Endothelial cell of umbilical vein (primary cell): ENCODE results near the gene DHRS1. TPM values are rescaled to one million over a fixed set of nuclear protein-coding genes. Genes with fewer than 3 reads are reported as not detected.

Experiments used
- BruUV-seq: library from RNA; stranded (reverse); fragments of 400-500 nt; replicated peaks from 2 replicates; lab custom pipeline; 2021; lab: Mats Ljungman, UMichigan
- CTCF ChIA-PET: fragments of 300-600, 350-600 bp; sonication (Branson Sonifier 250); formaldehyde crosslinking; loops from one replicate; lab custom pipeline; 2021; ENCODE audit warnings: antibody characterized with exemption, inconsistent platforms; lab: Charles Lee
- POLR2A ChIA-PET: fragments of 300-600, 350-600 bp; sonication (Branson Sonifier 250); formaldehyde crosslinking; loops from one replicate; lab custom pipeline; 2021; ENCODE audit warnings: antibody characterized with exemption, inconsistent platforms; lab: Charles Lee
- DNase-seq: peaks from one replicate; pipeline ENCODE4 v3.0.0-alpha.2; 2011; ENCODE audit warnings: low read depth, low spot score
- FAIRE-seq: peaks from 2 replicates; lab custom pipeline; 2011; peaks lifted over from hg19 to GRCh38; lab: Jason Lieb, UNC
- H2AFZ ChIP-seq: 2 replicates; pipeline ENCODE4 v1.6.0; 2012; ENCODE audit warnings: low read depth, low read length, control low read depth, inconsistent platforms
- H3K27ac ChIP-seq: 2 replicates; pipeline ENCODE4 v1.5.1; 2011; ENCODE audit warnings: low read depth, mild to moderate bottlenecking, control low read depth, low read length, moderate library complexity; ENCODE audit not compliant: insufficient read depth
- H3K27me3 ChIP-seq, 2 experiments: 2 replicates each; pipeline versions ENCODE4 v1.6.0 to v1.6.1; 2011; ENCODE audit warnings: low read length in 2 of 2, mixed read lengths in 1 of 2; ENCODE audit not compliant: control insufficient read depth in 2 of 2, insufficient read depth in 2 of 2
- H3K36me3 ChIP-seq, 2 experiments: 2 replicates in 1 of 2; 3 replicates in 1 of 2; pipeline ENCODE4 v1.5.1; 2011; ENCODE audit warnings: low read length in 2 of 2, mild to moderate bottlenecking in 1 of 2, moderate library complexity in 1 of 2; ENCODE audit not compliant: control insufficient read depth in 2 of 2, insufficient read depth in 2 of 2; ENCODE audit errors: extremely low read depth in 1 of 2
- H3K4me1 ChIP-seq: 3 replicates; pipeline ENCODE4 v1.5.1; 2011; ENCODE audit warnings: mild to moderate bottlenecking, low read length; ENCODE audit not compliant: control insufficient read depth, insufficient read depth; ENCODE audit errors: extremely low read depth
- H3K4me2 ChIP-seq: 2 replicates; pipeline ENCODE4 v1.6.1; 2011; ENCODE audit warnings: low read length, control low read depth, mixed read lengths; ENCODE audit not compliant: insufficient read depth
- H3K4me3 ChIP-seq, 3 experiments: fragments of 200-600 bp in 1 of 3; sonication (generic), shearing (Covaris generic) in 1 of 3; replicated peaks in 1 of 3; 2 replicates each; pipeline ENCODE4 v1.5.1; 2011 to 2016; ENCODE audit warnings: control low read depth in 3 of 3, low read length in 3 of 3, mild to moderate bottlenecking in 2 of 3, inconsistent platforms in 1 of 3, low read depth in 1 of 3, moderate library complexity in 1 of 3; ENCODE audit not compliant: insufficient read depth in 1 of 3
- H3K79me2 ChIP-seq: 2 replicates; pipeline ENCODE4 v1.6.0; 2012; ENCODE audit warnings: low read length, inconsistent platforms; ENCODE audit not compliant: control insufficient read depth, insufficient read depth
- H3K9ac ChIP-seq: replicated peaks from 2 replicates; pipeline ENCODE3; 2011; ENCODE audit warnings: low read length, control low read depth; ENCODE audit not compliant: insufficient read depth; ENCODE audit errors: extremely low read depth
- H3K9me1 ChIP-seq: replicated peaks from 3 replicates; pipeline ENCODE4 v1.6.0; 2011; ENCODE audit warnings: mild to moderate bottlenecking, low read length; ENCODE audit not compliant: control insufficient read depth, insufficient read depth; ENCODE audit errors: extremely low read depth
- H3K9me3 ChIP-seq: replicated peaks from 2 replicates; pipeline ENCODE4 v1.5.1; 2012; ENCODE audit warnings: low read length, inconsistent platforms; ENCODE audit not compliant: control insufficient read depth, insufficient read depth
- H4K20me1 ChIP-seq: replicated peaks from 2 replicates; pipeline ENCODE3; 2011; ENCODE audit warnings: mild to moderate bottlenecking, low read length; ENCODE audit not compliant: control insufficient read depth, insufficient read depth; ENCODE audit errors: extremely low read depth
- EZH2 ChIP-seq: IDR thresholded peaks from 2 replicates; pipeline ENCODE4 v1.6.1; 2012; ENCODE audit warnings: borderline replicate concordance, low read depth, mild to moderate bottlenecking, moderate library complexity, low read length, inconsistent platforms; ENCODE audit not compliant: severe bottlenecking
- FOS ChIP-seq: IDR thresholded peaks from 2 replicates; pipeline ENCODE4 v1.6.1; 2011; ENCODE audit warnings: mild to moderate bottlenecking, low read length, moderate library complexity, borderline replicate concordance; ENCODE audit not compliant: insufficient read depth
- GATA2 ChIP-seq: IDR thresholded peaks from 2 replicates; pipeline ENCODE4 v1.7.0; 2011; ENCODE audit warnings: low read depth, mild to moderate bottlenecking, moderate library complexity, mixed read lengths, low read length; ENCODE audit not compliant: insufficient read length, insufficient read depth
- JUN ChIP-seq: IDR thresholded peaks from 2 replicates; pipeline ENCODE4 v1.6.1; 2011; ENCODE audit warnings: borderline replicate concordance, low read depth; ENCODE audit not compliant: insufficient read length, insufficient read depth
- MYC ChIP-seq: IDR thresholded peaks from one replicate; pipeline ENCODE4 v1.6.1; 2011; ENCODE audit warnings: mild to moderate bottlenecking, low read depth, low read length
- POLR2A ChIP-seq: IDR thresholded peaks from 2 replicates; pipeline ENCODE4 v1.6.1; 2012; ENCODE audit warnings: low read depth, mild to moderate bottlenecking, control low read depth, low read length
- POLR2AphosphoS5 ChIP-seq: IDR thresholded peaks from 2 replicates; pipeline ENCODE4 v1.6.1; 2012; ENCODE audit warnings: low read depth, mild to moderate bottlenecking, control low read depth, low read length, moderate library complexity; ENCODE audit not compliant: insufficient read depth
- dilution Hi-C: fragments of 300-500 bp; cut with MboI; formaldehyde crosslinking; loops from one replicate; pipeline ENCODE4 v1.15.0; 2019; ENCODE audit warnings: low sequenced_read_pairs; ENCODE audit not compliant: extremely low pct_ligation_motif_present
- intact Hi-C: fragments of 100-400 bp; cut with micrococcal nuclease; formaldehyde crosslinking; loops from one replicate; pipeline ENCODE4 v1.10.0; 2022
- polyA plus RNA-seq, 4 experiments: library from polyadenylated mRNA; depleted of rRNA in 3 of 4; stranded (reverse) in 3 of 4; unstranded in 1 of 4; fragments of >200 nt; gene quantifications; 2 replicates each; pipeline versions ENCODE4 v1.2.1 to v1.2.3, GENCODE V29; 2011 to 2012; ENCODE audit warnings: missing spikeins in 1 of 4
- total RNA-seq: library from RNA; stranded (reverse); gene quantifications from 2 replicates; pipeline ENCODE4 v1.2.3, GENCODE V29; 2021
- TF ChIP-seq, protein P1 (sequence below), 2 donors: IDR thresholded peaks; 1 replicate in 1 of 2; 2 replicates in 1 of 2; pipeline ENCODE4 v1.5.1; 2011; ENCODE audit warnings: low read length in 2 of 2, mild to moderate bottlenecking in 2 of 2, moderate library complexity in 2 of 2, control low read depth in 1 of 2, inconsistent platforms in 1 of 2, low read depth in 1 of 2; ENCODE audit not compliant: insufficient read depth in 1 of 2; ENCODE audit errors: extremely low read depth in 1 of 2
- TF ChIP-seq, protein P2 (sequence below): IDR thresholded peaks from 2 replicates; pipeline ENCODE4 v1.6.1; 2011; ENCODE audit not compliant: insufficient read depth, insufficient read length

The DHRS1 gene
- total and polyA plus RNA-seq, 2 donors (not counting 3 experiments of a cell fraction or from before 2014, with no cell fraction given), result 18.0 to 69.5 TPM

DNA sequence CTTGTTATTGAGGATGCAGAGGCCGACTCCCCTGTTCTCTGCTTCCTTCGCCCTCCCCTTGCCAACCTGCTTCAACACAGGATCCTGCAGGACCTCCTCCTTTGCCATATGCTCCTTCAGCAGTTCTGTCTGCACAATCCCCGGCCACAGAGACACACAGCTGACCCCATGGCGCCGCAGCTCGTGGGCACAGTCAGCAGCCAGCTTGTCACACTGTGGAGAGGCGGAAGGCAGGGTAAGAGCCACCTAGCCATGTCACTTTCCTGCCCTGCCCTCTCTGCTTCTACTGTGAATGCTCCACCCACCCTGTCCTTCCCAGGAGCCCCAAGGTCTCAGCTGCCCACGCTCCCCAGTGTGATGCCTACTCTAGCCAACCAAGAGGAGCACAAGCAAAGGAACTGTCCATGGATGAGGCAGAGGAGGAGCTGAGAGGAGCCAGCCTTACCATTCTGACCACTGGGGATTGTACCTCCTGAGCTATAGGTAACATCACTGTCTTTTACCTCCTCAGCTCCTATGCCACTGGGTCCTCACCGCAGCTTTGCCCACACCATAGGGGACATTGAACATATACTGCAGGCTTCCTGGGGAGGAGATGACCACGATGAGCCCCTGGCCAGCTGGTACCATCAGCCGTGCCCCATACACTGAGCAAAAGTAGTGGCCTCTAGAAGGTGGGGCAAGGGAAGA lies 7.3 kb downstream of the DHRS1 start:
- peaks cover 8% of the 10 kb centered on the region for H3K4me1 ChIP-seq
- no TSS peak for BruUV-seq
- ChIA-PET POLR2A (no interaction called here), CTCF (interaction anchor here (0.6 to 1.9 kb wide), 6 partner anchors 10 to 111 kb away, joined by 3 to 13 read pairs (median 4); partner anchors contain the start of genes CIDEB, MDP1 and TINF2)
- H3K79me2 ChIP-seq, result no peaks in the 10 kb centered on the region
- H3K36me3 ChIP-seq, result peaks cover 5 to 19% of the 10 kb centered on the region in 2 experiments
- H3K4me3 ChIP-seq, result no peak overlapping the region
- no peak overlapping the region for H3K27ac ChIP-seq
- H2AFZ ChIP-seq, result no peak overlapping the region
- TF ChIP-seq POLR2AphosphoS5, result no peak
- TF ChIP-seq FOS, result no peak
- TF ChIP-seq, protein P1, sequence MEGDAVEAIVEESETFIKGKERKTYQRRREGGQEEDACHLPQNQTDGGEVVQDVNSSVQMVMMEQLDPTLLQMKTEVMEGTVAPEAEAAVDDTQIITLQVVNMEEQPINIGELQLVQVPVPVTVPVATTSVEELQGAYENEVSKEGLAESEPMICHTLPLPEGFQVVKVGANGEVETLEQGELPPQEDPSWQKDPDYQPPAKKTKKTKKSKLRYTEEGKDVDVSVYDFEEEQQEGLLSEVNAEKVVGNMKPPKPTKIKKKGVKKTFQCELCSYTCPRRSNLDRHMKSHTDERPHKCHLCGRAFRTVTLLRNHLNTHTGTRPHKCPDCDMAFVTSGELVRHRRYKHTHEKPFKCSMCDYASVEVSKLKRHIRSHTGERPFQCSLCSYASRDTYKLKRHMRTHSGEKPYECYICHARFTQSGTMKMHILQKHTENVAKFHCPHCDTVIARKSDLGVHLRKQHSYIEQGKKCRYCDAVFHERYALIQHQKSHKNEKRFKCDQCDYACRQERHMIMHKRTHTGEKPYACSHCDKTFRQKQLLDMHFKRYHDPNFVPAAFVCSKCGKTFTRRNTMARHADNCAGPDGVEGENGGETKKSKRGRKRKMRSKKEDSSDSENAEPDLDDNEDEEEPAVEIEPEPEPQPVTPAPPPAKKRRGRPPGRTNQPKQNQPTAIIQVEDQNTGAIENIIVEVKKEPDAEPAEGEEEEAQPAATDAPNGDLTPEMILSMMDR (IDR thresholded peaks at IDR 0.05; ENCODE audit: extremely low read depth in 1 of 2, insufficient read depth in 1 of 2, low read depth in 1 of 2, low read length in 2 of 2), result no peak
- no peak for TF ChIP-seq POLR2A
- no peak for TF ChIP-seq EZH2
- TF ChIP-seq GATA2, result no peak
- no peak for TF ChIP-seq MYC
- TF ChIP-seq JUN, result no peak
- TF ChIP-seq, protein P2, sequence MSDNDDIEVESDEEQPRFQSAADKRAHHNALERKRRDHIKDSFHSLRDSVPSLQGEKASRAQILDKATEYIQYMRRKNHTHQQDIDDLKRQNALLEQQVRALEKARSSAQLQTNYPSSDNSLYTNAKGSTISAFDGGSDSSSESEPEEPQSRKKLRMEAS, result no peak
- H3K27me3 ChIP-seq, result no peaks in the 10 kb centered on the region
- intact Hi-C loops (no loop called here), dilution Hi-C loops (no loop called here)
- no peak for DNase-seq
- H3K9ac ChIP-seq, result no peak overlapping the region
- no peaks in the 10 kb centered on the region for H3K9me3 ChIP-seq
- no peaks in the 10 kb centered on the region for H4K20me1 ChIP-seq
- no peak overlapping the region for H3K4me2 ChIP-seq
- no peak for FAIRE-seq
- H3K9me1 ChIP-seq, result no peaks in the 10 kb centered on the region
